HG02885 (cell line): ENCODE results near the gene WBP2.
"Not testable (repeated sequence)": the region's sequence is repeated elsewhere in the genome, so short reads cannot be mapped to it uniquely, and the experiment has no call there.

ENCODE experiments used
- ATAC-seq: cut with Tn5 transposase; IDR thresholded peaks from one replicate; pipeline ENCODE4 v1.9.1; 2021; ENCODE audit warnings: mild to moderate bottlenecking; ENCODE audit not compliant: unreplicated experiment, poor library complexity

Gene WBP2

DNA sequence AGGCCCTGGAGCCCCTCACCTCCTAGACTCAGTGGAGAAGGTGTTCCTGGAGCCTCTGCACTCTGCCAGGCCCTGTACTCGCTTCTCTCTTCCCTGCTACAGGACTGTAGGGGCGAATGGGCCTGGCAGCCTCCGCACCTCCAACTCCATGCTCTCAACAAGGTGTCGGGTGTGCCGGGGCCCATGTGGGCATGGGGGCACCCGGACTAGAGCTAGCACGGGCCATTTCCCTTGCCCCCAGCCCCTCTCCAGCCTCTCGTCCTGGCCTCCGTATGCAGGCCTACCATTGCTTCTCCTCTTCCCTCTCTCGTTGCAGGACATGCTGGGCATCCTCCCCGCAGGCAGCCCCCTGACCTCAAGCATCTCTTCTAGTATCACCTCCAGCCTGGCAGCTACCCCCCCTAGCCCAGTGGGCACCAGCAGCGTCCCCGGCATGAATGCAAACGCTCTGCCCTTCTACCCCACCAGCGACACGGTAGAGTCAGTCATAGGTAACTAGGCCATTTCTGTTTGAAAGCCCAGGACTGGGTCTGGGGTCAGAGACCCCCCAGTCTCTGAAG lies 36.7 kb downstream of the WBP2 start:
- no peak for ATAC-seq

GRCh38 chr17:75817571-75817970 lies 37.6 kb downstream of the WBP2 start:
- no peak for ATAC-seq

DNA sequence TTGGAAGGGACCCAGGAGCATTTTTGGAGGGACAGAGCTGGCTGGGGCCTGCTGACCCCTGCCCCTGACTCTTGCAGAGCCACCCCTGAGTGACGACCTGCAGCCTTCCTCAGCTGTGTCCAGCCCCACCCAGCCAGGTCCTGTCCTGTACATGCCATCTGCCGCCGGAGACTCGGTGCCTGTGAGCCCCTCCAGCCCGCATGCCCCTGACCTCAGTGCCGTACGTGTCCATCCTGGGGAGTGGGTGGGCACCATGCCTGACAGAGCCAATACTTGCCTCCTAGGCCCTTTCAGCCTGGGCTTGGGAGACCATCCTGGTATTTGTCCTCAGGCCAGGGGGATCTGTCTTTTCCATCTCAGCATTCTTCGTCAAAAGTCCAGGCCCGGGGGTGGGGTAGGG lies 38.4 kb downstream of the WBP2 start:
- ATAC-seq = no peak

DNA sequence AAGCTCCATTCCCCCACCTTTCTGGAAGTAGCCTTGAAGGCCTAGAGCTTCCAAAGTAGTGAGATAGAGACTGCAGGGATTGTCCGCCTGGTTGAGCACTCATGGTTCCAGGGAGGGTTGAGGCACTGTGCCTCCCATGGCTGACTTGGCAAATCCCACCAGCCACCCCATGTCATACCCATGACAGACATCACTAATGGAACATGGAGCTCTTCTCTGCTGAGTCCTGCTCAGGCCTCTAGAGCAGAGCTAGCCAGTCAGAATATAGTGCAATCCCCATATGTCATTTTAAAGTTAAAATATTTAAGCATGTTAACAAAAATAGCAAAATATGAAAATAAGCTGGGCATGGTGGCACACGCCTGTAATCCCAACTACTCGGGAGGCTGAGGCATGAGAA lies 39.7 kb downstream of the WBP2 start:
- ATAC-seq = no peak

- ATAC-seq = no peak
Measured at GRCh38 chr17:75814900-75815373, 40.2 kb downstream of the WBP2 start.

DNA sequence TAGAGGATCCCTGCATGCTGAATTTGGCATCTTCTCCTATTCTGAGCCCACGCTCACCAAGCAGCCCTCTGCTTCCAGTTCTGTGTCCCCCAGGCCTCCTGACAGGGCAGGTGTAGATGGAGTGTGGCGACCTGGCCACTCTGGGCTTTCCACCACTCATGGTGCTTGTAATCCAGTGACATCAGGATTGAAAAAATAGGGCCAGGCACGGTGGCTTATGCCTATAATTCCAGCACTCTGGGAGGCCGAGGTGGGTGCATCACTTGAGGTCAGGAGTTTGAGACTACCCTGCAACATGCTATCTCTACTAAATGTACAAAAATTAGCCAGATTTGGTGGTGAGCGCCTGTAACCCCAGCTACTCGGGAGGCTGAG lies 41.1 kb downstream of the WBP2 start:
- no peak for ATAC-seq

DNA sequence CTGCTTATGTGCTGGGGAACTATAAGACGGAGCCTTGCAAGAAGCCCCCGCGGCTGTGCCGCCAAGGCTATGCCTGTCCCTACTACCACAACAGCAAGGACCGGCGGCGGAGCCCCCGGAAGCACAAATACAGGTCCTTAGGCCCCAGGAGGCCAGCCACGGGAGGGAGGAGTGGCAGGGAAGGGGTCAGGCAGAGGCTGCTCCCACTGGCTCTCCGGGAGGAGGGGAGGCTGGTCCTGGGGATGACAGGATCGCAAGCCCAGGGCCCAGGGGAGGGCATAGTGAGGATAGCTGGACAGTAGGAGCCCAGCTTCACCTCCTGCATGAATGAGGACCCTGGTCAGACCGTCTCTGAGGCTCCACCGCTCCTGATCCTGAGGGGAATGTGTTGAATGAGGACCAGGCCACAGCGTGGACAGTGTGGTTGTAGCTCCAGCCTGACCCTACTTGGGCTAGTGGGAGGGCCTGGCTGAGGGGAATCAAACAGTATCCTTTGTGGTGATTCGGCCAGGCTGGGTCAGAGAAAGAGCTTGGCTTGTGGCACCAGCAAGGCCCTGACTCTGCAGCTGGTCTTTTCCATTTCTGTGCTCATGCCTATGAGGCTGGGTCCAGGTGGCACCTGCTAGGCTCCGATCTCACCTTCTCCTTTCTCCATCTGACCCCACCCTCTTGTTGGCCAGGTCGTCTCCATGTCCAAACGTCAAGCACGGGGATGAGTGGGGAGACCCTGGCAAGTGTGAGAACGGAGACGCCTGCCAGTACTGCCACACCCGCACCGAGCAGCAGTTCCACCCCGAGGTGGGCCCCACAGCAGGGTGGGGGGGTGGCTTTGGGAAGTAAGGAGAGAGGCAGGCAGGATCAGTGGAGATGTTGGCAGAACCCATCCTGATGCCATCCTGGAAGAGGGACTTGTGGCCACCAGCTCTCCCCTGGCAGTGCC lies 41.8 kb downstream of the WBP2 start:
- ATAC-seq = no peak

DNA sequence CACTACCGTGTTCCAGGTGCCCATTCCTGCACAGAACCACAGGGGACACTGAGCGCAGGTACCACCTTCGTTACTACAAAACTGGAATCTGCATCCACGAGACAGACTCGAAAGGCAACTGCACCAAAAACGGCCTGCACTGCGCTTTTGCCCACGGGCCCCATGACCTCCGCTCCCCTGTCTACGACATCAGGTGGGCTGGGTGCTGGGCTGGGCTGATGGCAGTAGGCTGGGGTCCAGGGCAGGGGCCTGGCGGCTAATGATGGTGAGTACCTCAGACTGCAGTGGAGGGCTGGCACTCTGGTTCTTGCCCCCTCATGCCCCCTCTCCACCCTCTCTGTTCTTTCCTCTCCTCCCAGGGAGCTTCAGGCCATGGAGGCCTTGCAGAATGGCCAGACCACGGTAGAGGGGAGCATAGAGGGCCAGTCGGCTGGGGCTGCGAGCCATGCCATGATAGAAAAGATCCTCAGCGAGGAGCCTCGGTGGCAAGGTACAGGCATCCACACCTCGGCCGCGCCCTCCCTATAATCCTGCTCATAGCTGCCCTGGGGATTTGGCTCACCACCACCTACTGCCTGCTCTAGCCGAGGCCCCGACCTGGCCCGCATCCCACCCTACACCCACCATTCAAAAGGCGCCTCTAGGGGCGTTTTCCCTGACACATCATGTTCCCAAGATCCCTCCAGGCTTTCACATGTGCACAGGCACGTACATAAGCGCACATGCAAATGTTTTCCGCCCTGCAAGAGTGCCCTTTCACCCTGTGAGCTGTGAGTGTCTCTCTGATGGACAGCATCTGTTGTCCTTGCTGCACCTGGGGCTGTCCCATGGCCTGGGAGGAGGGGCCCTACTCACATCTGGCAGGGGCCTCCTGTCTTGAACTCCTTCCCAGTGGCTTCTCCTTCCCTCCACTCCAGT lies 42.8 kb downstream of the WBP2 start:
- ATAC-seq = no peak

- ATAC-seq = no peak
Measured at GRCh38 chr17:75811174-75811573, 44.0 kb downstream of the WBP2 start.

DNA sequence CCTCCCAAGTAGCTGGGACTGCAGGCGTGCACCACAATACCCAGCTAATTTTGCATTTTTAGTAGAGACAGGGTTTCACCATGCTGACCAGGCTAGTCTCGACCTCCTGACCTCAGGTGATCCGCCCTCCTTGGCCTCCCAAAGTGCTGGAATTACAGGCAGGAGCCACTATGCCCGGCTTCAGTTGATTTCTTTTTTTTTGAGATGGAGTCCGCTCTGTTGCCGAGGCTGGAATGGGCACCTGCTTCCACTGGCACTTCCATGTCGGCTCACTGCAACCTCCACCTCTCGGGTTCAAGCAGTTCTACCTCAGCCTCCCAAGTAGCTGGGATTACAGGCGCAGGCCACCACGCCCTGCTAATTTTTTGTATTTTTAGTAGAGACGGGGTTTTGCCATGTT lies 44.4 kb downstream of the WBP2 start:
- ATAC-seq = not testable (repeated sequence)

DNA sequence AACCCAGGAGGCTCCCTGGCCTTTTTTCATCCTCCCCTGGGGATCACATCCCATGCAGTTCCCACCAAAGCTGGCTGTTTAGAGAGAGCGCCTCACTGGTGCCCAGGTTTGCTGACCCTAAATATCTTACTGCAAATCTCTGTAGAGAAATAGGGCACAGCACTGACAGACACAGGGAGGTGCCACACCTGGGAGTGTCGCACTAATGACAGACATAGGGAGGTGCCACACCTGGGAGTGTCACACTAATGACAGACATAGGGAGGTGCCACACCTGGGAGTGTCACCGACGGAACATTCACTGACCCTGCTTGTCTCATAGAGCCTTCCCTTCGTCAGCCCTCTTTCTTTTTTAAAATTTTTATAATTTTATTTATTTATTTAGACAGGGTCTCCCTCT lies 44.9 kb downstream of the WBP2 start:
- ATAC-seq = no peak

- no peak for ATAC-seq
Measured at GRCh38 chr17:75809631-75810111, 45.5 kb downstream of the WBP2 start.

DNA sequence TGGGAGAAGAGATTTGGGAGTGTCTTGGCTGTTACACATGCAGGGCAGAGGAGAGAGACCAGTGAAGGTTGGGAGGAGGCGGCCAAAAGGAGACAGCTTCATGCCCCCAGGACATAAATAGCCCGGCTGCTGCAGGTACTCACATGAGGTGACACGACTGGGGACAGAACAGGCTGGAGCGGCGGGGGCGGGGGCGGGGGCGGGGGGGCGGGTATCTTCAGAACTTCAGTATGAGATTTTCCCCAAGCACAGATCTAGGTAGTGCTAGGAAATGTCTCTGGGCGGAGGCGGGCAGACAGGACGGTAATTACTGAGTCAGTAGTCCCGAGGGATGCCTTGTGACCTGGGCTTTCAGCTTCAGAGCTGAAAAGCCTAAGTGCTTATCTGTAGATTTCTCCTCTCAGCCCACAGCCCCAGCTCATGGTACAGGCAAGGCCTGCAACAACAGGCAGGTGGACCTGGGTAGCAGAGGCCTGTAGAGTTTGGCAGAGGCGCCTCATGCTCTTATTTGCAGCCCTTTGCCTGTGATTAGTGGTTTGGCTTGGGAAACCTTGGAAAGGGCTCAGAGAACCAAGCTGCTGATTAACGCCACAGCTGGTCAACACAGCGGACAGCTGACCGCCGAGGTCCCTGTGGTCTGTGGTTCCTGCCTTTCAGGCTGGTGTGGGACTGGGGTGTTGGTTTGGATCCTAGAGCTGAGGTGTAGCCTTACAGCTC lies 46.1 kb downstream of the WBP2 start:
- ATAC-seq = peak; percentile 70

- ATAC-seq = no peak
Measured at GRCh38 chr17:75808549-75808904, 46.6 kb downstream of the WBP2 start.

- ATAC-seq = no peak
Measured at GRCh38 chr17:75807861-75808260, 47.3 kb downstream of the WBP2 start.

DNA sequence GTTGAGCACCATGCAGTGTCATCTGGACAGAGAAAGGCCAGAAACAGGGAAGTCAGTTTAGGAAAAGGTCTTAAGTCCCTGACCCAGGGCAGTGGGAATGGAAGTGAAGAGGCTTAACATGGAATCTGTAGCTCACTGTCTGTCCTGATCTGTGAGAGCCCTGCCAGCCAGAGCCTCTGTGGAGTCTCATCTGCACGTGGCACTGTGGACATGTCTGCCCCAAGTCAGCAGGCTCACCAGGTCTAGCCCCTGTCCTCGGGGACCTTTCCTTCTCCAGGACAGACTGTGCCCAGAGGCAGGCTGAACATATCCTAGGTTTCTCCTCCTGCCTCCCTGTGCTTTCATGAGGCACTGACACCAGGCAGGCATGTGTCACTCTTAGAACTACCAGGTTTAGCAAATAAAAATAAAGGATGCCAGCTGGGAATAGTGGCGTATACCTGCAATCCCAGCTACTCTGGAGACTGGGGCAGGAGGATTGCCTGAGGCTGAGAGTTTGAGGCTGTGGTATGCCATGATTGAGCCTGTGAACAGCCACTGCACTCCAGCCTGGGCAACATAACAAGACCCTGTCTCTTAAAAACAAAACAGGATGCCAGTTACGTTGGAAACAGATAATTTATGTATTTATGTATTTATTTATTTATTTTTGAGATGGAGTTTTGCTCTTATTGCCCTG lies 48.2 kb downstream of the WBP2 start:
- no peak for ATAC-seq

- no peak for ATAC-seq
Measured at GRCh38 chr17:75803883-75804282, 51.3 kb downstream of the WBP2 start.

DNA sequence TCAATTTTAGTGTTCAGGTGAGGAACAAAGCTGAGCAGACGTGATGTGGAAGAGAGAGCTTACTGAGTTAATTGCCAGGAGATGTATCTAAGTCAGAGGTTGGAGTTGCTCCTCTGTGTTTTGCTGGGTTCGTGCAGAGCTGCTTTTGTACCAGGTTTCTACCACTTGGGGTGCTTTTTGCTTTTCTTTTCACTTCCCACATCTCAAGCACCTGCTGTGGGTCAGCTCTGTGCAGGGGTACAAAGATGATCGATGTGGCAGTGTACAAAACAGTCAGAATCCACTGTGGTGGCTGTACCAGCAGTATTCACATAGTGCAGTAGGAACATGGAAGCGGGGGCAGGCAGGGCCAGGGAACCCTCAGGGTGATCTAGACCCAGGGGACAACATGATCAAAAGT lies 55.7 kb downstream of the WBP2 start:
- no peak for ATAC-seq

GRCh38 chr17:75795820-75796607 lies 59.1 kb downstream of the WBP2 start:
- ATAC-seq = no peak
